Kidney epithelial cell (primary cell): ENCODE results near the gene SRGN. TPM values are rescaled to one million over a fixed set of nuclear protein-coding genes. Genes with fewer than 3 reads are reported as not detected.

Source experiments
- DNase-seq: peaks from one replicate; pipeline ENCODE4 v3.0.0-alpha.2; 2010; ENCODE audit warnings: low read depth
- H3K27me3 ChIP-seq: 2 replicates; pipeline ENCODE4 v1.6.0; 2011; ENCODE audit warnings: low read length; ENCODE audit not compliant: control insufficient read depth, insufficient read depth
- H3K36me3 ChIP-seq: 2 replicates; pipeline ENCODE4 v1.5.1; 2011; ENCODE audit warnings: low read length; ENCODE audit not compliant: control insufficient read depth, insufficient read depth
- H3K4me3 ChIP-seq: 2 replicates; pipeline ENCODE4 v1.5.1; 2011; ENCODE audit warnings: low read depth, mild to moderate bottlenecking, control low read depth, low read length
- total RNA-seq: library from RNA; depleted of rRNA; stranded (reverse); fragments of >200 nt; gene quantifications from 2 replicates; pipeline ENCODE4 v1.2.3, GENCODE V29; 2015
- TF ChIP-seq, protein P1 (sequence below): IDR thresholded peaks from 2 replicates; pipeline ENCODE4 v1.5.1; 2011; ENCODE audit warnings: mild to moderate bottlenecking, moderate library complexity, low read length, control low read depth, inconsistent platforms; ENCODE audit not compliant: insufficient read depth, poor library complexity, severe bottlenecking

Gene SRGN
- total RNA-seq, 1 donor from 2014 or later = 1.5 TPM

DNA sequence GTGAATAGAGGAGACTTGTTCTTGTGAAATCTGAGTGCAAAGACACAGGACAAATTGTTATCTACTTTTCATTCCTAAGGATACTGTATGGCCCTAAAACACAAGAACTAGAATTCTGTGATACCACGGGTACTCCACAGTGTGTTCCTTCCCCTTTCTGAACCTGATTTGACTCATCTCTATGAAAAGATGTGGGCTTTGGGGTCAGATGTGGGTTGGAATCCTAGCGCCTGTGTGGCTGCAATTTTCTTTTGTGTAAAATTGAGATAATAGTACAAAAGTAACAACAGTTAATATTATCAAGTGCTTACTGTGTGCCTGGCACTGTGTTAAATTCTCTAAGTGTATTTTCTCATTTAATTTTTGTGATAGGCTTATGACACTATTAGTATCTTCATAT, 8.1 kb downstream of the SRGN start:
- Histone ChIP-seq H3K36me3 (no peaks in the 10 kb centered on the region), H3K27me3 (no peaks in the 10 kb centered on the region), H3K4me3 (no peak overlapping the region)
- DNase-seq = no peak
- TF ChIP-seq, protein P1, sequence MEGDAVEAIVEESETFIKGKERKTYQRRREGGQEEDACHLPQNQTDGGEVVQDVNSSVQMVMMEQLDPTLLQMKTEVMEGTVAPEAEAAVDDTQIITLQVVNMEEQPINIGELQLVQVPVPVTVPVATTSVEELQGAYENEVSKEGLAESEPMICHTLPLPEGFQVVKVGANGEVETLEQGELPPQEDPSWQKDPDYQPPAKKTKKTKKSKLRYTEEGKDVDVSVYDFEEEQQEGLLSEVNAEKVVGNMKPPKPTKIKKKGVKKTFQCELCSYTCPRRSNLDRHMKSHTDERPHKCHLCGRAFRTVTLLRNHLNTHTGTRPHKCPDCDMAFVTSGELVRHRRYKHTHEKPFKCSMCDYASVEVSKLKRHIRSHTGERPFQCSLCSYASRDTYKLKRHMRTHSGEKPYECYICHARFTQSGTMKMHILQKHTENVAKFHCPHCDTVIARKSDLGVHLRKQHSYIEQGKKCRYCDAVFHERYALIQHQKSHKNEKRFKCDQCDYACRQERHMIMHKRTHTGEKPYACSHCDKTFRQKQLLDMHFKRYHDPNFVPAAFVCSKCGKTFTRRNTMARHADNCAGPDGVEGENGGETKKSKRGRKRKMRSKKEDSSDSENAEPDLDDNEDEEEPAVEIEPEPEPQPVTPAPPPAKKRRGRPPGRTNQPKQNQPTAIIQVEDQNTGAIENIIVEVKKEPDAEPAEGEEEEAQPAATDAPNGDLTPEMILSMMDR = no peak

DNA sequence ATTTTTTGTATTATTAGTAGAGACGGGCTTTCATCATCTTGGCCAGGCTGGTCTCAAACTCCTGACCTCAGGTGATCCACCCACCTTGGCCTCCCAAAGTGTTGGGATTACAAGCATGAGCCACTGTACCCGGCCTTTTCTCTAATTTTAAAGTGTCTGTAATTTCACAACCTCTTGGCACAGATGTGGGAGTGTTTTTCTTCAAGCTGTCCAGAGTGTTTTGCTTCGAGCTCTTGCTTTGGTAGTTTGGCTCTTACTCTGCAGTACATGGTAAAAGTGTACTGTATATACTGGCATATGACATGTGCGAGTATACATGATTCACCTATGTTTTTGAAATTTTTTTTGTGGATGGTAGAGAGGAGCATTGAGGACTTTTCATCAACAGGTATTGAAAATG, 9.8 kb downstream of the SRGN start:
- TF ChIP-seq, protein P1 = no peak
- Histone ChIP-seq H3K36me3 (no peaks in the 10 kb centered on the region), H3K27me3 (no peaks in the 10 kb centered on the region), H3K4me3 (no peak overlapping the region)
- DNase-seq = no peak

DNA sequence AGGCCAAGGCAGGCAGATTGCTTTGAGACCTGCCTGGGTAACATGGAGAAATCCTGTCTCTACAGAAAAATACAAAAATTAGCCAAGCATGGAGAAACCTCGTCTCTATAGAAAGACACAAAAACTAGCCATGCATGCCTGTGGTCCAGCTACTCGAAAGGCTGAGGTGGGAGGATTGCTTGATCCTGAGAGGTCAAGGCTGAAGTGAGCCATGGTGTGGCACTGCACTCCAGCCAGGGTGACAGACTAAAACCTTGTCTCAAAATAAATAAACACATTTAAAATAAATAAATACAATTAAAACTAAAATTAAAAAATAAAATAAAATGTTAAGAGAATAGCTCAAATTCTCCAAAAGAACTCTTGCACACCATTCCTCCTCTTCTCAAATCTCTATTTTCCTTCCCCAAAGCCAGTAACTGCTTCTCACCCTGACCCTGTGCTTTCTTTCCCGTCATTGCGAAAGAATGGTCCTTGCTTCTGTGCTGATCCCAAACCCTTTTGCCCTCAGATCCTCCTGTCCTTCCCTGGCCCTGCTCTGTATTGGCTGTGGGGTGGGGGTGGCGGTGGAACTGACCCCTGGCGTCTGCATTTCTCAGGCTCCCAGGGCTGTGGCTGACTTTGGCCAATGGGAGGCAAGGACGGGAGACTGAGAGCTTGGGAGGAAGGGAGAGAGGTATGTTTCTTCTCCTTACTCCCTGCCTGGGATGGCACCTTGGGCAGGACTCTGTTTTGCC, 12.4 kb downstream of the SRGN start:
- H3K36me3 ChIP-seq = no peaks in the 10 kb centered on the region
- DNase-seq = no peak
- H3K4me3 ChIP-seq = no peak overlapping the region
- no peaks in the 10 kb centered on the region for H3K27me3 ChIP-seq
- TF ChIP-seq, protein P1 = no peak

DNA sequence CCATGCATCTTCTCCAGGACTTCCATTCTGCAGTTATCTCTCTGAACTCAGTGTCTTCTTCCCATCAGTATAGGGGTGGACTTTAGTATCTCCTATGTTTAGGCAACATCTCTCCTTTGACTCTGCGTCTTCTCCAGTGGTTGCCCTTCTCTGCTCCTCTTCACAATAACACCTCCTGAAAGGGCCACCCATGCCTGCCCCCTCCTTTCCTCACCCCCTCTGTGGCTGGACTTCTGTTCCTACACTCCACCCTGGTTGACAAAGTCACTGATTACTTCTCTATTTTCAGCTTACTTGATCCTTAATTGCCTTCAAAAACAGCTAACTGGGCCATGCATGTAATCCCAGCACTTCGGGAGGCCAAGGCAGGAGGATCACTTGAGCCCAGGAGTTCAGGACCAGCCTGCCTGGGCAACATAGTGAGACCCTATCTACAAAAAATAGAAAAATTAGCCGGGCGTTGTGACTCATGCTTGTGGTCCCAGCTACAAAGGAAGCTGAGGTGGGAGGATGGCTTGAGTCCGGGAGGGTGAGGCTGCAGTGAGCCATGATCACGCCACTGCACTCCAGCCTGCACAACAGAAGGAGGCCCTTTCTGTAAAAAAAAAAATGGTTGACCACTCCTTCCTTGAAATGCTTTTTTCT, 13.7 kb downstream of the SRGN start:
- TF ChIP-seq, protein P1 = no peak
- H3K4me3 ChIP-seq = no peak overlapping the region
- no peaks in the 10 kb centered on the region for H3K27me3 ChIP-seq
- DNase-seq = peak; percentile 59
- no peaks in the 10 kb centered on the region for H3K36me3 ChIP-seq

DNA sequence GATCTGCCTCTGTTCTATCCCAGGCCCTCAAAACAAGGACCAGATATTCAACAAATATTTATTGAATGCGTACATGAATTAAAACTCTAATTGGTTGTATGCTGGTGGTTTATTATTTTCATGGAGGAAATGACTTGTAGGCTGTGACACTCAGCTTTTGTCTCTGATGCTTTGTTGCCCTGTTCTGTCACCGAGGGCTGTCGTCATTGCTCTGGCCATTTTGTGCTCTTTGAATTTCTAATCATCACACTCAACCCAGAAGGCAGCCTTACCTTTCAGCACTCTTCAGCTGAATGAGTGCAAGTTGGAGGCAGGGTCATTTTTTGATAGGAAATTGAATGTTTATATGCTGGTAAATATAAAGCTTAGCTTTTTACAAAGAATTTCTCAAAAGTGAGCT, 14.5 kb downstream of the SRGN start:
- H3K4me3 ChIP-seq = no peak overlapping the region
- H3K36me3 ChIP-seq = no peaks in the 10 kb centered on the region
- DNase-seq = no peak
- H3K27me3 ChIP-seq = no peaks in the 10 kb centered on the region
- TF ChIP-seq, protein P1 = no peak

DNA sequence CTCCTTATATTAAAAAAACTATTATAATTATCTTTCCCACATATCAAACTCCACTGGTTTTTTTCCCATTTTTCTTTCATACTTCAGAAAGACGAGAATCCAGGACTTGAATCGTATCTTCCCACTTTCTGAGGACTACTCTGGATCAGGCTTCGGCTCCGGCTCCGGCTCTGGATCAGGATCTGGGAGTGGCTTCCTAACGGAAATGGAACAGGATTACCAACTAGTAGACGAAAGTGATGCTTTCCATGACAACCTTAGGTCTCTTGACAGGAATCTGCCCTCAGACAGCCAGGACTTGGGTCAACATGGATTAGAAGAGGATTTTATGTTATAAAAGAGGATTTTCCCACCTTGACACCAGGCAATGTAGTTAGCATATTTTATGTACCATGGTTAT, 15.9 kb downstream of the SRGN start:
- Histone ChIP-seq H3K27me3 (no peaks in the 10 kb centered on the region), H3K4me3 (no peak overlapping the region), H3K36me3 (no peaks in the 10 kb centered on the region)
- DNase-seq = no peak
- TF ChIP-seq, protein P1 = no peak
